WI38 (cell line): Measurements from ENCODE around the gene OR8D2.

Experiments
- H3K4me3 ChIP-seq: 2 replicates; pipeline ENCODE4 v1.5.1; 2011; ENCODE audit warnings: low read depth, mild to moderate bottlenecking, control low read depth, low read length
- CTCF ChIP-seq: IDR thresholded peaks from 2 replicates; pipeline ENCODE4 v1.5.1; 2012; ENCODE audit warnings: low read depth, mild to moderate bottlenecking, control low read depth, low read length

OR8D2 gene, protein sequence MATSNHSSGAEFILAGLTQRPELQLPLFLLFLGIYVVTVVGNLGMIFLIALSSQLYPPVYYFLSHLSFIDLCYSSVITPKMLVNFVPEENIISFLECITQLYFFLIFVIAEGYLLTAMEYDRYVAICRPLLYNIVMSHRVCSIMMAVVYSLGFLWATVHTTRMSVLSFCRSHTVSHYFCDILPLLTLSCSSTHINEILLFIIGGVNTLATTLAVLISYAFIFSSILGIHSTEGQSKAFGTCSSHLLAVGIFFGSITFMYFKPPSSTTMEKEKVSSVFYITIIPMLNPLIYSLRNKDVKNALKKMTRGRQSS

DNA sequence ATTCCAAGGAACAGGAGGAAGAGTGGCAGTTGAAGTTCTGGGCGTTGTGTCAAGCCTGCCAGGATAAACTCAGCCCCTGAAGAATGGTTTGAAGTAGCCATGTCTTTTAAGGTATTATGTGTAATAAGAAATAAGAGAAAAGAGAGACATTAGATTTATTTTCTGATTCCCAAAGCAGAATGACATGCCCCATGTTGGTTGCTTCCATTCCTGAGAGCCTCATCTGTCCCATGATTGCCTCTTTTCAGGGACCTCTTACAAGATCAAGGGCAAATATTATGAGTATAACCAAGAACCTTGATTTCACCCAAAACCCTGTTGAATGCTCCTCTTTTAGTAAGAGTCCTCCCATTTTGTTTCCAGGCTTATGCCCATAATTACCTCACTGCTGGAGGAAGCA is at the start of gene OR8D2:
Gene OR8D2 (minus strand): TSS at position 101 of the 400 bp plus-strand sequence. CDS start 0 bp downstream, at position 101.
- no peak for TF ChIP-seq CTCF
- H3K4me3 ChIP-seq, result no peak within 1 kb of the TSS

- no peak for TF ChIP-seq CTCF
- no peak overlapping the region for H3K4me3 ChIP-seq
These were observed 39.6 kb upstream of the OR8D2 start for GRCh38 chr11:124359566-124359965.

GRCh38 chr11:124346311-124346955 is 26.4 kb upstream of the OR8D2 start:
- no peak for TF ChIP-seq CTCF
- no peak overlapping the region for H3K4me3 ChIP-seq

- no peak for TF ChIP-seq CTCF
- H3K4me3 ChIP-seq, result no peak overlapping the region
These were observed 24.3 kb upstream of the OR8D2 start for GRCh38 chr11:124344346-124344745.

DNA sequence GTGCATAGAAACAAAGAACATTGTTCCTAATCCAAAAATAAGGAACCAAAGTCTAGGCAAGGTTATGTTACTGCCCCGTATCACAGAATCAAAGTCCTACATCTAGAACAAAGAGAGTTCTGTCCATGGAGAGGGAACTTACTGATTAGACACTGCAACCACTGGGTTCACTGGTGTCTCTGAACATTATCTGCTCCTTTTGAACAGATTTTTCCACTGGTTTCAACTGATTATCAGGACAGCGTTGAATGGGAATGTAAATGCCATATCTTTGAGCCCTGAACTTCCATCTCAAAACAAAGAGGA is 20.1 kb upstream of the OR8D2 start:
- TF ChIP-seq CTCF, result no peak
- no peak overlapping the region for H3K4me3 ChIP-seq

- no peak overlapping the region for H3K4me3 ChIP-seq
- TF ChIP-seq CTCF, result no peak
These were observed 19.6 kb upstream of the OR8D2 start for GRCh38 chr11:124339396-124340141.

DNA sequence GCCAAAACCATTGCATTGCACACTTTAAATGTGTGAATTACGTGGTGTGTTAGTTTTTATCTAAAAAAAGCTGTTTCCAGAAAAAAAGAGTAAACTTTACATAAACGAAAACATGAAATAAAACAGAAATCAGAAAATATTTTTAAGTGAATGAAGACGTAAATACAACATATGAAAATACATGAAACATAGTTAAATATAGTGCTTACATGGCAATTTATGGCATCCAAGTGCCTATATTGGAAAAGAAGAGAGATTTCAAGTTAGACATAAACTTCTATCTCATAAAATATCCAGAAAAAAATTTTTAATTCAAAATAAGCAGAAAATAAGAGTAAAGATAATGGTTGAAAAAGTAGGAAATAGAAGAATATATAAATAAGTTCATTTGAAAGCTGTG is 11.9 kb upstream of the OR8D2 start:
- no peak for TF ChIP-seq CTCF

More for the DNA sequence above, 11.9 kb upstream of the OR8D2 start:
- no peak overlapping the region for H3K4me3 ChIP-seq
